Ovary (tissue), 9 donors: Measurements from ENCODE around the gene DIS3L2. TPM values are rescaled to one million over a fixed set of nuclear protein-coding genes. Genes with fewer than 3 reads are reported as not detected.

Experiments used
- DNase-seq, 5 donors: peaks; one replicate each; pipeline ENCODE4 v3.0.0-alpha.2; 2019 to 2020
- H3K27ac ChIP-seq, 2 donors: fragments of 200-600 bp; one replicate each; pipeline versions ENCODE4 v1.5.1 to v1.8.0; 2019 to 2022
- H3K27me3 ChIP-seq: fragments of 200-600 bp; one replicate; pipeline ENCODE4 v1.8.0; 2022
- H3K36me3 ChIP-seq: fragments of 200-600 bp; sonication (generic); one replicate; pipeline ENCODE4 v1.5.1; 2019
- H3K4me1 ChIP-seq: one replicate; pipeline ENCODE4 v1.8.1; 2013; ENCODE audit warnings: mild to moderate bottlenecking, moderate library complexity; ENCODE audit not compliant: insufficient read depth
- H3K4me3 ChIP-seq: fragments of 200-600 bp; sonication (generic); one replicate; pipeline ENCODE4 v1.5.1; 2017
- H3K9me3 ChIP-seq, 2 donors: fragments of 200-600 bp in 1 of 2; sonication (generic) in 1 of 2; one replicate each; pipeline versions ENCODE4 v1.5.1 to v1.8.1; 2013 to 2019; ENCODE audit warnings: mild to moderate bottlenecking in 1 of 2, moderate library complexity in 1 of 2
- CTCF ChIP-seq, 3 donors: fragments of 450-650 bp in 2 of 3; fragments of 200-600 bp in 1 of 3; IDR thresholded peaks; one replicate each; pipeline versions ENCODE4 v1.5.1 to v1.8.0; 2016 to 2022; ENCODE audit warnings: antibody characterized with exemption in 3 of 3, mild to moderate bottlenecking in 1 of 3
- EP300 ChIP-seq: sonication (generic); formaldehyde crosslinking; IDR thresholded peaks from one replicate; pipeline ENCODE4 v1.6.1; 2017; ENCODE audit warnings: antibody characterized with exemption
- POLR2A ChIP-seq: fragments of 450-650 bp; IDR thresholded peaks from one replicate; pipeline ENCODE4 v1.6.1; 2017; ENCODE audit warnings: antibody characterized with exemption, mild to moderate bottlenecking, moderate library complexity
- WGBS, 3 donors: extraction: QIAGEN DNeasy Blood & Tissue Kit in 1 of 3; methylation state at CpG; one replicate each; pipeline versions ENCODE4 v1.1.5 to v1.1.7; 2013 to 2017; 5-methylcytosine and 5-hydroxymethylcytosine counted together
- intact Hi-C, 4 donors: fragments of 100-400 bp; cut with DNase I; formaldehyde crosslinking; loops; one replicate each; pipeline versions ENCODE4 v1.11.0 to v1.15.1; 2022 to 2023
- polyA plus RNA-seq, 2 donors: library from polyadenylated mRNA; stranded (reverse); fragments of 200-250 nt in 1 of 2; fragments of 350-450 nt in 1 of 2; fragmentation: Illumina TruSeq in 1 of 2; extraction: RNeasy Lipid Tissue Mini Kit (QIAGEN cat#74804) in 1 of 2; gene quantifications; one replicate each; pipeline ENCODE4 v1.2.3, GENCODE V29; 2013 to 2014
- total RNA-seq, 7 donors: library from RNA; depleted of rRNA in 2 of 7; stranded (reverse); fragments of >200 nt in 2 of 7; fragmentation: NEBNext Ultra II Directional in 3 of 7; extraction: Animal tissue kit (Norgen Biotek cat#: 25700) in 3 of 7; gene quantifications; one replicate each; pipeline versions ENCODE4 v1.1.0 to v1.2.4, GENCODE V29; 2016 to 2023
- donor health status: DM: no; HTN: no; CAD: no; lungs with moderate emphysema.
- donor health status: DM: no; HTN: no; CAD: no.
- donor health status: Bipolar disorder and iron deficiency.
- donor health status: DM: yes; HTN: yes; CAD: no.
- donor health status: DM: no; HTN: no; CAD: no.
- donor health status: DM: yes; HTN: yes; CAD: no.

The DIS3L2 gene
- total and polyA plus RNA-seq, 9 donors: 18.2 to 52.0 (median 32.8) TPM

GRCh38 chr2:232318169-232318855, 356.8 kb downstream of the DIS3L2 start:
- H3K27ac ChIP-seq: no peak overlapping the region
- WGBS, 3 donors: 94 to 97% (median 95%) methylated on average over 12 of the region's 12 CpGs
- no peaks in the 10 kb centered on the region for H3K36me3 ChIP-seq
- H3K9me3 ChIP-seq: no peaks in the 10 kb centered on the region
- DNase-seq: peak in 1 of 5 donors; percentile 9
- no peak for TF ChIP-seq EP300
- TF ChIP-seq CTCF (IDR thresholded peaks at IDR 0.05): no peak
- no peak for TF ChIP-seq POLR2A
- peaks cover 14% of the 10 kb centered on the region for H3K4me1 ChIP-seq
- no peaks in the 10 kb centered on the region for H3K27me3 ChIP-seq
- intact Hi-C loops: no loop called here
- no peak overlapping the region for H3K4me3 ChIP-seq

DNA sequence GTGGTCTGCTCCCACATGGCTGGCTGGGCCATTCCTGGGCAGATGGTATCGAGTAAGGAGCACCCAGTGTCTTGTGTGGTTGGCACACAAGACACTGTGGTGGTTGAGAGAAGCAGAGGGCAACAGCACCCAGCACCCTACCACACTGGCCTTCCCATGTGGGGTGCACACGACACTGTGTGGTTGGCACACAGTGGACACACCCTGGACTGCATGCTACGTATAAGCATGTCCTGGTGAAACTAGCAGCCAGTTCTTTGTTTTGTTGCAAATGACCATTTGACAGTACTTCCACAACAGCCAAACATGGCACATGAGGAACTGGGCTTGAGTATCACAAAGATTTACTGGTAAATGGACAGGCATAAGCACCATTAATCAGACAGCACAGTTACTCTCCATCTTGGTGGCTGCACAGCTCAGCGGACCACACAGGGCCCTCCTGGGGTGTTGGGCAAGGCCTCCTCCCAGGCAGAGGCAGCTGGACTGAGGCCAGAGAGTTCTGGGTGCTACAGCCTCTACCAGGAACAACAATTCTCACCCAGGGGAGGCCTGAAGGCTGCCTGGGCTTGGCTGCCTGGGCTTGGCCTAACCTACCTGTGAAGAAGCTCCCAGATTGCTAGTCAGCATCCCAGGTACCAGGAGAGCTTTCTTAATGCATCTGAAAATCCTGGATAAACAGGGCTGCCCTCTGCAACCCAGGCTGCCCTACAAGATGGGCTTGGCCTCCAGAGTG, 357.7 kb downstream of the DIS3L2 start:
- intact Hi-C loops: no loop called here
- Histone ChIP-seq H3K27me3 (no peaks in the 10 kb centered on the region), H3K4me1 (peaks cover 14% of the 10 kb centered on the region), H3K9me3 (no peaks in the 10 kb centered on the region), H3K36me3 (no peaks in the 10 kb centered on the region), H3K27ac (peak overlapping the region in 1 of 2 donors; percentile 24), H3K4me3 (no peak overlapping the region)
- 93 to 97% (median 97%) methylated on average over 4 of the region's 4 CpGs for WGBS, 3 donors
- DNase-seq: peak in 1 of 5 donors; percentile 9
- TF ChIP-seq POLR2A (no peak), CTCF (IDR thresholded peaks at IDR 0.05) (no peak), EP300 (no peak)

DNA sequence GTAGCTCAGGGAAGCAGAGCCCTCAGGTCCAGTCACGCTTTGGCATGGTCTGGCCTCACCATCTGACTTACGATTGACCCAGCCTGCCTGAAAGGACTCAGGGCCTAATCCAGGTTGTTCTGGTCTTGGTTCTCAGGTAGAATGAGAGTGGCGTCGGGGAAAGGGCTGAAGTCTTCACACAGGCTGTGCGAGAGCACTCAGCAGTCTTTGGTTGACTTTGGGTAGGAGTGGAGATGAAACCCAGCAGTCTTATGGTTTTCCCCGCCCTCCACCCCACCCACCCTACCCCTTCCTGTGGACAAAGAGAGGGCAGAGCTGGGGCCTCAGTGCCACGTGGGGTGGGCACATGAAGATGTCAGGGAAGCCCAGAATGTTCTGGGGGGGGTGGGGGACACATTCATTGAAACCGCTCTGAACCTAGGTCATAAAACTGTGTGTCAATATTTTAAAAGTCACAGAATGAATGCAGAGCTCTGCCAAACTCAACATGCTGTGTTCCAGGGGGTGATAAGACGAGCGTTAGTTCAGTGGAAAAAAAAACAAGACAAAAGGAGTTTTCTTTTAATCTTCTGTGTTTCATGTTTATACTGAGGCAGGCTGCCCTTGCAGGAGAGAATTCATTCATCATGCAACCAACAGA, 358.4 kb downstream of the DIS3L2 start:
- TF ChIP-seq POLR2A: no peak
- TF ChIP-seq CTCF (IDR thresholded peaks at IDR 0.05): no peak
- no peak for TF ChIP-seq EP300
- H3K4me1 ChIP-seq: peaks cover 14% of the 10 kb centered on the region
- DNase-seq: no peak
- H3K27me3 ChIP-seq: no peaks in the 10 kb centered on the region
- no peaks in the 10 kb centered on the region for H3K36me3 ChIP-seq
- H3K9me3 ChIP-seq: no peaks in the 10 kb centered on the region
- WGBS, 3 donors: 46 to 69% (median 66%) methylated on average over 10 of the region's 10 CpGs
- intact Hi-C loops: loop anchor here in 1 of 4 donors (10.0 kb wide), 2 partner anchors 115 to 205 kb away; partner anchors contain the start of genes CHRND and PRSS56
- no peak overlapping the region for H3K4me3 ChIP-seq
- H3K27ac ChIP-seq: peak overlapping the region in 1 of 2 donors; percentile 24

DNA sequence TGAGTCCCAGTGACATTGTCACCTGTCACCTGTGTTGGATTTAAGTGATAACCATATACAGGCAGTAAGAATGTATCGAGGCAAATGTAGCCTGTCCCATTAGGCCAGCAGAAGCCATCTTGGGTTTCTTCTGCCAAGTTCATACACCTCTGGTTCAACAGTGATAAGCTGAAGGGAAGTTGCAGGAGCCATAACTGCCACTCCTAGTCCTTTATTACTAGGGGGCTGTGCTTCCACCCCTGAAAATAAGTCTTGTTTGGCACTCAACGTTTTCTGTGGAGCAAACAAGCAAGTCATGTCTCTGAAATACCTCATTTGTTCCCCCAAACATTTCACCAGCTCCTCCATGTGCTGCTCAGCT, 358.9 kb downstream of the DIS3L2 start:
- DNase-seq: no peak
- intact Hi-C loops: loop anchor here in 1 of 4 donors (10.0 kb wide), 2 partner anchors 114 to 204 kb away; partner anchors contain the start of genes CHRND and PRSS56
- H3K9me3 ChIP-seq: no peaks in the 10 kb centered on the region
- no peaks in the 10 kb centered on the region for H3K27me3 ChIP-seq
- H3K27ac ChIP-seq: peak overlapping the region in 1 of 2 donors; percentile 24
- 20 to 54% (median 42%) methylated on average over 2 of the region's 2 CpGs for WGBS, 3 donors
- no peak for TF ChIP-seq CTCF (IDR thresholded peaks at IDR 0.05)
- TF ChIP-seq EP300: no peak
- no peak for TF ChIP-seq POLR2A
- H3K4me1 ChIP-seq: peaks cover 14% of the 10 kb centered on the region
- H3K4me3 ChIP-seq: no peak overlapping the region
- no peaks in the 10 kb centered on the region for H3K36me3 ChIP-seq
